Activated CD4-positive, CD25-positive, alpha-beta regulatory T cell treated with anti-CD3 and anti-CD28 coated beads, Interleukin-2, amount 50 U/mL, for 24 hours (primary cell): Measurements from ENCODE around the gene GABPB1.
"Not testable (repeated sequence)": the region's sequence is repeated elsewhere in the genome, so short reads cannot be mapped to it uniquely, and the experiment has no call there.

Source experiments
- ATAC-seq, 2 donors: fragments of 150-1000 bp; cut with Tn5 transposase; one replicate each; pipeline ENCODE4 v1.10.0; 2021; ENCODE audit warnings: mild to moderate bottlenecking in 1 of 2, moderate library complexity in 1 of 2

GABPB1 gene

GRCh38 chr15:50354838-50355618, at the start of gene GABPB1:
Gene GABPB1, minus strand, starts transcription at chr15:50355198. Its CDS starts 45,400 bp downstream, at chr15:50309798.
- ATAC-seq = peak; percentile 36 to 43

DNA sequence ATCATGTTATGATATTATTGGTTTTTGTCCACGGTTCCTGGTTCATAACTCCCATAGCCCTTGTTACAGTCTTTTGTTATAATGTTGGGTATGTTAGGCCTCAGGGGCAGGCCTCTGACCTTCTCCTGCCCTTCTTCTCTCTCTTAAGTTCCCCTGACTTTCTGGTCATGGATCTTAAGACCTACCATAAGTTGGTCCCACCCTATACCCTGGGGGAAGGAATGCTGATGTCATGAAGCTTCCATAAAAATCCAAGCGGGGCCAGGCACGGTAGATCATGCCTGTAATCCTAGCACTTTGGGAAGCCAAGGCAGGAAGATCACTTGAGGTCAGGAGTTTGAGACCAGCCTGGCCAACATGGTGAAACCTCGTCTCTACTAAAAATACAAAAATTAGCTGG, 36.6 kb upstream of the GABPB1 start:
- not testable (repeated sequence) for ATAC-seq

- no peak for ATAC-seq
Observed at GRCh38 chr15:50390554-50391264, 35.7 kb upstream of the GABPB1 start.

GRCh38 chr15:50382408-50382807, 27.4 kb upstream of the GABPB1 start:
- ATAC-seq = not testable (repeated sequence)

GRCh38 chr15:50381438-50381837, 26.4 kb upstream of the GABPB1 start:
- no peak for ATAC-seq

GRCh38 chr15:50380089-50380488, 25.1 kb upstream of the GABPB1 start:
- no peak for ATAC-seq

DNA sequence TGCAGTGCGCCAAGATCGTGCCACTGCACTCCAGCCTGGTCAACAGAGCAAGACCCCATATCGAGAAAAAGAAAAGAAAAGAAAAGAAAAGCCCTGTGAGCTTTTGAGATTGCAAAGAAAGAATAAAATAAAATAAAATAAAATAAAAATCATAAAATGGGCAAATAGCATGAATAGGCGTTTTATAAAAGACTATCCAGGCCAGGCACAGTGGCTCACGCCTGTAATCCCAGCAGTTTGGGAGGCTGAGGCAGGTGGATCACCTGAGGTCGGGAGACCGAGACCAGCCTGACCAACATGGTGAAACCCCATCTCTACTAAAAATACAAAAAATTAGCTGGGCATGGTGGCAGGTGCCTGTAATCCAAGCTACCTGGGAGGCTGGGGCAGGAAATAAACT, 24.4 kb upstream of the GABPB1 start:
- ATAC-seq = not testable (repeated sequence)

DNA sequence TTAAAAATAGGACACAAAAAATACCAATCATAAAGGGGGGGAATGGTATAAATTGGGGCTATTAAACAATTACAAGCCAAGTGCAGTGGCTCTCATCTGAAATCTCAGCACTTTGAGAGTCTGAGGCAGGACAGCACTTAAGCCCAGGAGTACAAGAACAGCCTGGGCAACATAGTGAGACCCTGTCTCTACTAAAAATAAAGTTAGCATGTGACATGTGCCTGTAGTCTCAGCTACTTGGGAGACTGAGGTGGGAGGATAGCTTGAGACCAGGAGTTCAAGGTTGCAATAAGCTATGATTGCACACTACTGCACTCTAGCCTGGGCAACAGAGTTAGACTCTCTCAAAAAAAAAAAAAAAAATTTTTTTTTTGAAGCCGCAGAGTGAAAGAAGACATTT, 23.8 kb upstream of the GABPB1 start:
- ATAC-seq = no peak

- peak; percentile 55 to 63 for ATAC-seq
Observed at GRCh38 chr15:50377867-50378751, 23.1 kb upstream of the GABPB1 start.

GRCh38 chr15:50369564-50369963, 14.6 kb upstream of the GABPB1 start:
- ATAC-seq = not testable (repeated sequence)

- no peak for ATAC-seq
Observed at GRCh38 chr15:50365971-50366370, 11.0 kb upstream of the GABPB1 start.

- no peak for ATAC-seq
Observed at GRCh38 chr15:50365570-50365969, 10.6 kb upstream of the GABPB1 start.

DNA sequence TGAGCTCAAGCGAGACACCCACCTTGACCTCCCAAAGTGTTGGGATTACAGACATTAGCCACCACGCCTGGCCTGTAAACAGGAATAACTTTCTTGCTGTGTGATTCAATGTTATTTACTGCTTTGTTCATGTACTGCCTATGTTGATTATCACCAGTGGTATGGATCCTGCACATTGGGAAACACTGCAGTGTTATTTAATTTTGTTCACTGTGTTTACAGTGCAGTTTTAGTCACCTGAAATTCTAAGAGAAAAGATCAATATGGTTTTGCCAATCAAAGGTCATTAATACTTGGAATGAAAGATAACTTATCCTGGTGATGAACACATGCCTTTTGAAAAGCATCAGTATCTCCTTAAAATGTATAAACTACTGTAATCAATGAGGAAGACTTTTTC, 8.6 kb upstream of the GABPB1 start:
- no peak for ATAC-seq

- no peak for ATAC-seq
Observed at GRCh38 chr15:50361756-50362155, 6.8 kb upstream of the GABPB1 start.

- peak; percentile 16 to 28 for ATAC-seq
Observed at GRCh38 chr15:50358845-50359244, 3.8 kb upstream of the GABPB1 start.

GRCh38 chr15:50355980-50356379, 982 bp upstream of the GABPB1 start:
- ATAC-seq = no peak

- ATAC-seq = no peak
Observed at GRCh38 chr15:50355619-50355905, 564 bp upstream of the GABPB1 start.

DNA sequence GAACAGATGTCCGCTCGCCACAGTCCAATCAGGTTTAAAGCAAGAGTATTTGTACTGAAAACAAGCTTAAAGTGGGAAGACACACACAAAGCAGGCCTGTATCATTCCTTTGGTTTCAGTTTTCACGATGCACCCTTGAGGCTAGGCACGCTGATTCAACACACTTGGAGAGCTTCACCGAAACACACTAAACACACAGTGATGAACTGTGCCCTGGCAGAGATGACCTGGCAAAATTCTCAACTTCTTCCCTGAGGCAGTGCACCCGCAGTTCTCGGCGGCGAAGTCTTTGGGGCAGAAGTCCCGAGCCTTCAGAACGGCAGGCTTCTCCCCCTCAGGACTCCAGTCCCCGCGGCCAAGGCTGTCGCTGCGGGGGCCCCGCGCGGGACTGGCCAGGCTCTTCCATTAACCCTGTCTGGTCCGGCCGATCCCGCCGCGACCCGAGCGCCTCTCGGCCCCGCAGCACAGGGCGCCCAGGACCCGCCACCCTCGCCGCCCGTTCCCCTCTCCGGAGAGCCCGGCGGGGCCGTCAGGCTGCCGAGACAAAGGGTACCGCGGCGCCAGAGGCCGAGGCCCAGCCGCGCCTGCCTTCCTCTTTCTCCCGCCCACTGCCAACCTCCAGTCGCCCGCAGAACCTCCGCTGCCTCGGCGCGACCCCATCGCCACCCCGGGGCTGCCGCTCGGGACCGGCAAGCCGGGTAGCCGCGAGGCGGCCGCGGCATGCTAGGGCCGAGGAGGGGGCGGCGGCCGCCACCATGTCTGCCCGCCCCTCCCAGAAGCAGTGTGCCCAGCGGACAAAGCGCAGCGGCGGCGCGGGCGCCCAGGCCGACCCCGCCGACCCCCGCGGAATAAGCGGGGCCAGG, 792 bp downstream of the GABPB1 start:
- ATAC-seq = peak; percentile 54 to 55

DNA sequence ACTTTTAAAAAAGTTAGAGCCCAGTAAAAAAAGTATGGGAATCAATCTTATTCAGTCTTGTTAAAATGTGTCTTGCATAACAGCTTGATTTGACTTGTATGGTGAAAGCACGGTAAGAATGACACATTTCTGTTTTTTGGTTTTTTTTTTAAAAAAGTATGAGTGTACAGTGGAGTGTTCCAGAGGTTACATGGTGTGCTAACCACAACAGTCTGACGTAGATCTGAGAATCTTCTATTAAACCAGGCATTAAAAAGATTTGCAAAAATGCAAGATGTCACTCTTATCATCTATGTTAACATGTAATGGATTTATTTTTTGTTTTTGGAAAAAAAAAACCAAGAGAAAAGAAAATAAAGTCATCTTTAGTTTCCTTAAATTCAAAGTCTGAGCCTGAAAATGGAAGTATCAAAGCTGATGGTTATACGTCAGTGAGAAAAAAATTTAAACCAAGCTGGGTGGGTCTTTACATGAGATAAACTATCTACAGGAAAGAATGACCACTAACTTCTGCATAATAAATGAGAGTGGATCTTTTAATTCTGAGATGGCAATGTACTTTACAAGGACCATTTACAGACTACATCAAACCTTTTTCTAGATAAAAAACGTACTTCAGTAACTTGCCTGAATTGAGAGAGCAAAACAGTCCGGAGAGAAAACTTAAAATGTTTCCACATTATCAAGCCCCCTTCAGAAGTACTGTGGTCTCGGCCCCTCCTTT, 1.6 kb downstream of the GABPB1 start:
- peak; percentile 71 for ATAC-seq

DNA sequence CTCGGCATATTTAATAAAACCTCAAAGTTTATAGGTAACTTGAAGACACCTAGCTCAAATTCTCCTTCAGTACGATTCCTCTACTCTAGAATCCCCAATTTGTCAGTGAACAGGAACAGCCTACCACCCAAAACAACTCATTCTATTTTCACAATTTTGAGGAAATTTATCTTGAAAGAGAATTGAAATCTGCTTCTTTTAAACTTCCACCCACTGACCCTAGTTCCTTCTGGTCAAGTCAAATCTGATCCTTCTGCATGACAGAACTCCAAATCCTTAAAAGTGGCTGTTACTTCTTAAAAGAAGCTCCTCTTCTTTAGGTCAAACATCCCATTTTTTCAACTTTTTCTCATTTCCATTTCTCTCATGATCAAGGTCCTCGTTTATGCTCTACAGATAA, 4.4 kb downstream of the GABPB1 start:
- no peak for ATAC-seq

DNA sequence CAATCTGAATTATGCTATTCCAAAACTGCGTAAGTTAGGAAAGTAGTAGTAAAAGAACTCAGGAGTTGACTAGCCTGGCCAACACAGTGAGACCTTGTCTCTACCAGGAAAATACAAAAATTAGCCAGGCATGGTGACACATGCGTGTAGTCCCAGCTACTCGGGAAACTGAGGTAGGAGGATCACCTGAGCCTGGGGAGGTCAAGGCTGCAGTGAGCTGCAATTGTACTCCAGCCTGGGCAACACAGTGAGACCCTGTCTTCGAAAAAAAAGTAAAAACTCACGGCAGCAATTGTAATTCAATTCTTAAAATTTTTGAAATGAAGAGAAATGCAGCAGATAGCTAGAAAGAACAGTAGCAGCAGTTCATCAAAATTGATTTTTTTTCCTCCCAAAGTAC, 9.7 kb downstream of the GABPB1 start:
- no peak for ATAC-seq

GRCh38 chr15:50344006-50344464, 11.0 kb downstream of the GABPB1 start:
- ATAC-seq = no peak
